Measurements from ENCODE around the gene CDKAL1.

GRCh38 chr6:20744911-20745557 lies 210.8 kb downstream of the CDKAL1 start:
- no peak for TF ChIP-seq MYC (IDR thresholded peaks at IDR 0.05; ENCODE audit: low read depth, low read length)
- TF ChIP-seq MYC (CRISPR knock-in tag; IDR thresholded peaks at IDR 0.05; ENCODE audit: borderline replicate concordance, low read depth): no peak
- TF ChIP-seq TFAP4 (CRISPR knock-in tag; IDR thresholded peaks at IDR 0.05; ENCODE audit: borderline replicate concordance): no peak
- no peak for TF ChIP-seq RFX1 (IDR thresholded peaks at IDR 0.05)
- TF ChIP-seq NFXL1 (CRISPR knock-in tag; IDR thresholded peaks at IDR 0.05): no peak
- TF ChIP-seq RBM39 (optimal IDR thresholded peaks at IDR 0.05; ENCODE audit: low read depth, low read length): no peak
- TF ChIP-seq ZBTB7A (IDR thresholded peaks at IDR 0.05; ENCODE audit: borderline replicate concordance, control insufficient read depth, low read depth, low read length): no peak
- TF ChIP-seq MCM7 (IDR thresholded peaks at IDR 0.05): no peak
- no peak for TF ChIP-seq CHD4 (IDR thresholded peaks at IDR 0.05; ENCODE audit: insufficient read depth, insufficient replicate concordance, low read depth, low read length, poor library complexity, severe bottlenecking)
- TF ChIP-seq ATF1 (CRISPR knock-in tag; IDR thresholded peaks at IDR 0.05): no peak
- TF ChIP-seq ATF1 (tag; IDR thresholded peaks at IDR 0.05): no peak
- TF ChIP-seq ZBTB33 (CRISPR knock-in tag; IDR thresholded peaks at IDR 0.05): no peak
- no peak for TF ChIP-seq EP300 (IDR thresholded peaks at IDR 0.05; ENCODE audit: low read length)
- TF ChIP-seq ZNF76 (CRISPR knock-in tag; IDR thresholded peaks at IDR 0.05; ENCODE audit: borderline replicate concordance): no peak

Measured in K562 (cell line).